ENCODE data around the gene RAB11B. TPM values are rescaled to one million over a fixed set of nuclear protein-coding genes. Genes with fewer than 3 reads are reported as not detected.

The RAB11B gene
- total RNA-seq, 1 donor from 2014 or later = 104 TPM

DNA sequence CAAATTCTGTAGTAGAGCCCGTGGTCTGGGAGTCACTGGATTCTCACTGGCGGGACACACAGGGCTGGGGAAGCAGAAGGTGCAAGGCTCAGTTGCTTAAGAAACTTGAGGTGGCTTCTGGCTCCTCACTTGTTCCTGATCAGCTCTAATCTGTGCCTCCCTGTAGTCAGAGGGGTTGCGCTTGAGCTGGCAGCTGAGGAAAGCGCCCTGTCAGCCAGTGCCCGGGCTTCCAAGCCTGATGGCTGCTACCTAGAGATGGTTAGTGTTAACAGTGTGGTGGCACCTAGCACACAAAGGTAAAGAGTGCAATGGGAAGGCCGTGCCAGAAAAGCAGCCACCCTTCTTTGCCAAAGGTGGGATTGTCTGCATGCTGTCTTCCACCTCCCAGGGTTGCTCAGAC is 63.5 kb downstream of the RAB11B start:
- H3K27me3 Mint-ChIP-seq (ENCODE audit: low read depth) = no peaks in the 10 kb centered on the region
- TF ChIP-seq, protein P1, sequence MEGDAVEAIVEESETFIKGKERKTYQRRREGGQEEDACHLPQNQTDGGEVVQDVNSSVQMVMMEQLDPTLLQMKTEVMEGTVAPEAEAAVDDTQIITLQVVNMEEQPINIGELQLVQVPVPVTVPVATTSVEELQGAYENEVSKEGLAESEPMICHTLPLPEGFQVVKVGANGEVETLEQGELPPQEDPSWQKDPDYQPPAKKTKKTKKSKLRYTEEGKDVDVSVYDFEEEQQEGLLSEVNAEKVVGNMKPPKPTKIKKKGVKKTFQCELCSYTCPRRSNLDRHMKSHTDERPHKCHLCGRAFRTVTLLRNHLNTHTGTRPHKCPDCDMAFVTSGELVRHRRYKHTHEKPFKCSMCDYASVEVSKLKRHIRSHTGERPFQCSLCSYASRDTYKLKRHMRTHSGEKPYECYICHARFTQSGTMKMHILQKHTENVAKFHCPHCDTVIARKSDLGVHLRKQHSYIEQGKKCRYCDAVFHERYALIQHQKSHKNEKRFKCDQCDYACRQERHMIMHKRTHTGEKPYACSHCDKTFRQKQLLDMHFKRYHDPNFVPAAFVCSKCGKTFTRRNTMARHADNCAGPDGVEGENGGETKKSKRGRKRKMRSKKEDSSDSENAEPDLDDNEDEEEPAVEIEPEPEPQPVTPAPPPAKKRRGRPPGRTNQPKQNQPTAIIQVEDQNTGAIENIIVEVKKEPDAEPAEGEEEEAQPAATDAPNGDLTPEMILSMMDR (IDR thresholded peaks at IDR 0.05) = no peak
- no peaks in the 10 kb centered on the region for H3K9me3 Mint-ChIP-seq (ENCODE audit: low read depth)
- H3K4me1 Mint-ChIP-seq (ENCODE audit: low read depth) = peaks cover 76% of the 10 kb centered on the region
- H3K27ac Mint-ChIP-seq (ENCODE audit: unreplicated experiment) = no peak overlapping the region
- H3K36me3 Mint-ChIP-seq (ENCODE audit: low read depth) = peaks cover 7% of the 10 kb centered on the region
- H3K4me3 Mint-ChIP-seq (ENCODE audit: unreplicated experiment) = no peak overlapping the region
- DNase-seq (ENCODE audit: low spot score) = peak; percentile 50

Small RNA genes within 50 kb of the gene (microRNA-seq; reads per million reads assigned to microRNA genes)
- gene MIR4999 (ENCODE audit: borderline number of aligned reads) = not detected

Other genes starting within 250 kb of the RAB11B start
- 0.51 to 1.3 TPM (median 0.57 TPM) in 3 replicates for gene FBN3, start 240.8 kb upstream of the RAB11B start, total RNA-seq
- gene CERS4, start 181.0 kb upstream of the RAB11B start, total RNA-seq = 16.3 to 26.0 TPM (median 24.7 TPM) in 3 replicates
- 39.3 to 44.0 TPM (median 41.7 TPM) in 3 replicates for gene CD320, start 82.0 kb upstream of the RAB11B start, total RNA-seq
- gene NDUFA7, start 69.0 kb upstream of the RAB11B start, total RNA-seq = 25.0 to 34.1 TPM (median 26.6 TPM) in 3 replicates
- 1,057 to 1,248 TPM (median 1,100 TPM) in 3 replicates for gene RPS28, start 68.9 kb upstream of the RAB11B start, total RNA-seq
- gene KANK3, start 47.1 kb upstream of the RAB11B start, total RNA-seq = 0.56 to 1.2 TPM (median 1.2 TPM) in 3 replicates
- 56.4 to 143 TPM (median 127 TPM) in 3 replicates for gene ANGPTL4, start 26.2 kb upstream of the RAB11B start, total RNA-seq
- gene MARCHF2, start 22.9 kb downstream of the RAB11B start, total RNA-seq = 35.0 to 42.5 TPM (median 37.5 TPM) in 3 replicates
- 111 to 185 TPM (median 116 TPM) in 3 replicates for gene HNRNPM, start 54.6 kb downstream of the RAB11B start, total RNA-seq
- gene PRAM1, start 112.3 kb downstream of the RAB11B start, total RNA-seq = 0.20 to 0.46 TPM in 2 of 3 replicates, not detected in the other
- gene ZNF414, start 123.8 kb downstream of the RAB11B start, total RNA-seq = 22.0 to 26.8 TPM (median 25.3 TPM) in 3 replicates
- gene MYO1F, start 187.1 kb downstream of the RAB11B start, total RNA-seq = 0.23 to 0.50 TPM in 2 of 3 replicates, not detected in the other
- 69.3 to 100 TPM (median 73.6 TPM) in 3 replicates for gene ADAMTS10, start 220.4 kb downstream of the RAB11B start, total RNA-seq
- gene NFILZ, start 240.3 kb downstream of the RAB11B start, total RNA-seq = not detected in 3 replicates

Data from chondrocyte (in vitro differentiated cells).